Muscle of leg (tissue), 16 donors: ENCODE results near the gene KLF16. TPM values are rescaled to one million over a fixed set of nuclear protein-coding genes. Genes with fewer than 3 reads are reported as not detected.

Experiments used
- DNase-seq: peaks from one replicate; pipeline ENCODE4 v3.0.0; 2013
- H3K27ac ChIP-seq: one replicate; pipeline ENCODE4 v1.5.1; 2013; ENCODE audit warnings: mild to moderate bottlenecking, low read length, control low read depth
- H3K27me3 ChIP-seq: one replicate; pipeline ENCODE4 v1.6.1; 2013; ENCODE audit warnings: low read length; ENCODE audit not compliant: control insufficient read depth, insufficient read depth
- H3K36me3 ChIP-seq: one replicate; pipeline ENCODE4 v1.6.1; 2013; ENCODE audit warnings: low read length; ENCODE audit not compliant: control insufficient read depth, insufficient read depth
- H3K4me1 ChIP-seq: one replicate; pipeline ENCODE4 v1.6.1; 2013; ENCODE audit warnings: low read length; ENCODE audit not compliant: control insufficient read depth, insufficient read depth
- H3K4me3 ChIP-seq: one replicate; pipeline ENCODE4 v1.5.1; 2013; ENCODE audit warnings: low read length, control low read depth
- H3K9me3 ChIP-seq: replicated peaks from 2 replicates; pipeline ENCODE4 v1.6.1; 2013; ENCODE audit warnings: low read depth, low read length; ENCODE audit not compliant: control insufficient read depth
- WGBS: methylation state at CpG from one replicate; pipeline ENCODE4 v1.1.5; 2013; ENCODE audit warnings: missing lambda C conversion rate; ENCODE audit not compliant: insufficient coverage; 5-methylcytosine and 5-hydroxymethylcytosine counted together
- long read RNA-seq, 11 donors: transcript quantifications; one replicate each; lab custom pipeline, GENCODE V29; 2026
- polyA plus RNA-seq, 8 donors: library from polyadenylated mRNA; unstranded; fragments of 120-200 nt; gene quantifications; one replicate each; pipeline versions ENCODE4 v1.2.1 to v1.2.3, GENCODE V29; 2013; ENCODE audit warnings: inconsistent platforms in 1 of 8, low replicate concordance in 1 of 8; ENCODE audit not compliant: insufficient read length in 8 of 8, insufficient read depth in 1 of 8
- total RNA-seq: library from RNA; stranded (reverse); fragments of 120-200 nt; gene quantifications from one replicate; pipeline ENCODE4 v1.2.4, GENCODE V29; 2013

Gene KLF16
- total RNA-seq (4.1 TPM), polyA plus RNA-seq (10 to 100 TPM in 7 of 8 donors, 1 to 10 TPM in 1; 9.9 to 15.0 (median 12.7) TPM)
- long read RNA-seq, donor 1, partial matches to known transcripts: 0 of 2 reads
- long read RNA-seq, donor 1, other reads (novel, unspliced or antisense): 0 of 2 reads
- long read RNA-seq, donor 2: 0 reads
- long read RNA-seq, donor 3, transcript KLF16-201 (2 exons, 2,890 nt): major isoform, 7 of 7 reads
- long read RNA-seq, donor 3, partial matches to known transcripts: 0 of 7 reads
- long read RNA-seq, donor 3, other reads (novel, unspliced or antisense): 0 of 7 reads
- long read RNA-seq, donor 4, transcript KLF16-201 (2 exons, 2,890 nt): major isoform, 5 of 5 reads
- long read RNA-seq, donor 4, partial matches to known transcripts: 0 of 5 reads
- long read RNA-seq, donor 4, other reads (novel, unspliced or antisense): 0 of 5 reads
- long read RNA-seq, donor 5, transcript KLF16-201 (2 exons, 2,890 nt): major isoform, 13 of 13 reads
- long read RNA-seq, donor 5, partial matches to known transcripts: 0 of 13 reads
- long read RNA-seq, donor 5, other reads (novel, unspliced or antisense): 0 of 13 reads
- long read RNA-seq, donor 6, transcript KLF16-201 (2 exons, 2,890 nt): major isoform, 9 of 9 reads
- long read RNA-seq, donor 6, partial matches to known transcripts: 0 of 9 reads
- long read RNA-seq, donor 6, other reads (novel, unspliced or antisense): 0 of 9 reads
- long read RNA-seq, donor 7, transcript KLF16-201 (2 exons, 2,890 nt): major isoform, 6 of 17 reads
- long read RNA-seq, donor 7, partial matches to known transcripts: 11 of 17 reads
- long read RNA-seq, donor 7, other reads (novel, unspliced or antisense): 0 of 17 reads
- long read RNA-seq, donor 8, partial matches to known transcripts: 0 of 2 reads
- long read RNA-seq, donor 8, other reads (novel, unspliced or antisense): 0 of 2 reads
- long read RNA-seq, donor 9, transcript KLF16-201 (2 exons, 2,890 nt): major isoform, 9 of 9 reads
- long read RNA-seq, donor 9, partial matches to known transcripts: 0 of 9 reads
- long read RNA-seq, donor 9, other reads (novel, unspliced or antisense): 0 of 9 reads
- long read RNA-seq, donor 10, transcript KLF16-201 (2 exons, 2,890 nt): major isoform, 5 of 13 reads
- long read RNA-seq, donor 10, partial matches to known transcripts: 8 of 13 reads
- long read RNA-seq, donor 10, other reads (novel, unspliced or antisense): 0 of 13 reads
- long read RNA-seq, donor 11, partial matches to known transcripts: 9 of 13 reads
- long read RNA-seq, donor 11, other reads (novel, unspliced or antisense): 0 of 13 reads

DNA sequence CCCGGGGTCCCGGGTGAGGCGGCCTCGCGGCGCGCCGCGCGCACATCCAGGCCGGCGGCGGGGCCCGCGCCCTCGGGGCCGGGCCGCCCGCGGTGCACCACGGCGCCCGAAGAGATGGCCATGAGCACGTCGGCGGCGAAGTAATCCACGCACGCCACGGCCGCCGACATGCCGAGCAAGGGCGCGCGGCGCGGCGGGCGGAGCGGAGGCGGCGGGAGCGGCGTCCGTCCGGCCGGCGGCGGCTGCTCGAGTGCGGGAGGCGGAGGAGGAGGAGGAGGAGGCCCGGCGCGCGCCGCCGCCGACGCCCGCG is at the start of gene KLF16:
Gene KLF16 (minus strand): TSS at position 252 of the 310 bp plus-strand sequence. CDS start 82 bp downstream, at position 170.
- H3K4me1 ChIP-seq: peaks cover 45% of the 10 kb centered on the region
- peak within 1 kb of the TSS; percentile 97 for H3K27ac ChIP-seq
- H3K9me3 ChIP-seq: no peaks in the 10 kb centered on the region
- H3K4me3 ChIP-seq: peak within 1 kb of the TSS; percentile 89
- no peak for DNase-seq
- whole genome bisulfite sequencing: under 1% methylated on average over 63 of the region's 63 CpGs
- H3K36me3 ChIP-seq: no peaks in the 10 kb centered on the region
- no peaks in the 10 kb centered on the region for H3K27me3 ChIP-seq

DNA sequence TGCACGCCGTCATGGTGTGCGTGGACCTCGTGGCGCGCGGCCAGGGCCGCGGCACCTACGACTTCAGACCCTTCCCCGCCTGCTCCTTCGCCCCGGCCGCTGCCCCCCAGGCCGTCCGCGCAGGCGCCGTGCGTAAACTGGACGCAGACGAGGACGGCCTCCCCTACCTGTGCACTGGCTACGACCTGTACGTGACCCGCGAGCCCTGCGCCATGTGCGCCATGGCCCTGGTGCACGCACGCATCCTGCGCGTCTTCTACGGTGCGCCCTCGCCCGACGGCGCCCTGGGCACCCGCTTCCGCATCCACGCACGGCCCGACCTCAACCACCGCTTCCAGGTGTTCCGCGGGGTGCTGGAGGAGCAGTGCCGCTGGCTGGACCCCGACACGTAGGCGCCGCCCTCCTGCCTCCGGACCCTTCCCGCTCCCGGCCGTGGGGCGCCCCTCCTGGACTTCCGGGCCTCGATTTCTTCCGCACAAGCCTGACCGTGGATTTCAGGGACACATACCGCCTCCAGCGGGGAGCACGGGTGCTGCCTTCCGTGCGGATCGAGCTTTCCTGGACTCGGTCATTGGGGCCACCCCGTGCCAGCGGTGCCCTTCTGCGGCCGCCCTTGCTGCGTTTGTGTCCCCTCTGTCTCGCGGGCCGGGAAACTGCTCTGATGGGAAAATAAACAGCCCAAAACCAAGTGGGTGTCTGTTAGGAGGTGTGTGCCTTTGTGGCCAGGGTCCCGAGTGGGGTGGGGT is 49.6 kb upstream of the KLF16 start:
- Histone ChIP-seq H3K4me3 (no peak overlapping the region), H3K27me3 (no peaks in the 10 kb centered on the region), H3K4me1 (peaks cover 9% of the 10 kb centered on the region), H3K27ac (no peak overlapping the region), H3K36me3 (peaks cover 28% of the 10 kb centered on the region), H3K9me3 (no peaks in the 10 kb centered on the region)
- no peak for DNase-seq
- WGBS: 97% methylated on average over 76 of the region's 77 CpGs

DNA sequence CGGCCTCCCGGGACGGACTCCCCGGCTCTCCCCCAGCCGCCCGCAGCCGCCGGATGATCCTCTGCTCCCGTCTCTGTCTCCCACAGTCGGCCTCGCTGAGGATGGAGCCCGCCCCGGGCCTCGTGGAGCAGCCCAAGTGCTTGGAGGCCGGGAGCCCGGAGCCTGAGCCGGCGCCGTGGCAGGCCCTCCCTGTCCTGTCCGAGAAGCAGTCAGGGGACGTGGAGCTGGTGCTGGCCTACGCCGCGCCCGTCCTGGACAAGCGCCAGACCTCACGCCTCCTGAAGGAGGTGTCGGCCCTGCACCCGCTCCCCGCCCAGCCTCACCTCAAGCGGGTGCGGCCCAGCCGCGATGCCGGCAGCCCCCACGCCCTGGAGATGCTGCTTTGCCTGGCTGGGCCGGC is 48.6 kb upstream of the KLF16 start:
- no peak for DNase-seq
- WGBS: 94% methylated on average over 37 of the region's 37 CpGs
- Histone ChIP-seq H3K4me1 (peaks cover 16% of the 10 kb centered on the region), H3K36me3 (peaks cover 21% of the 10 kb centered on the region), H3K27me3 (no peaks in the 10 kb centered on the region), H3K4me3 (no peak overlapping the region), H3K27ac (no peak overlapping the region), H3K9me3 (no peaks in the 10 kb centered on the region)

DNA sequence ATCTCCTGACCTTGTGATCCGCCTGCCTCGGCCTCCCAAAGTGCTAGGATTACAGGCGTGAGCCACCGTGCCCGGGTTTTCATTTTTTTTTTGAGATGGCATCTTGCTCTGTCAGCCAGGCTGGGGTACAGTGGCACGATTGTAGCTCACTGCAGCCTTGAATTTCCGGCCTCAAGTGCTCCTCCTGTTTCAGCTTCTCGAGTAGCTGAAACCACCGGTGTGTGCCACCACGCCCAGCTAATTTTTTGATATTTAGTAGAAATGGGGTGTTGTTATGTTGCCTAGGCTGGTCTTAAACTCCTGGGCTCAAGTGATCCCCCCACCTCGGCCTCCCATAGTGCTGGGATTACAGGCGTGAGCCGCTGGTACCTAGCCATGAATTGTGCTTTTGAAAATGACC is 47.7 kb upstream of the KLF16 start:
- DNase-seq: no peak
- WGBS: 93% methylated on average over 10 of the region's 13 CpGs
- no peaks in the 10 kb centered on the region for H3K27me3 ChIP-seq
- no peaks in the 10 kb centered on the region for H3K9me3 ChIP-seq
- H3K4me3 ChIP-seq: no peak overlapping the region
- H3K36me3 ChIP-seq: peaks cover 21% of the 10 kb centered on the region
- peaks cover 16% of the 10 kb centered on the region for H3K4me1 ChIP-seq
- H3K27ac ChIP-seq: no peak overlapping the region

DNA sequence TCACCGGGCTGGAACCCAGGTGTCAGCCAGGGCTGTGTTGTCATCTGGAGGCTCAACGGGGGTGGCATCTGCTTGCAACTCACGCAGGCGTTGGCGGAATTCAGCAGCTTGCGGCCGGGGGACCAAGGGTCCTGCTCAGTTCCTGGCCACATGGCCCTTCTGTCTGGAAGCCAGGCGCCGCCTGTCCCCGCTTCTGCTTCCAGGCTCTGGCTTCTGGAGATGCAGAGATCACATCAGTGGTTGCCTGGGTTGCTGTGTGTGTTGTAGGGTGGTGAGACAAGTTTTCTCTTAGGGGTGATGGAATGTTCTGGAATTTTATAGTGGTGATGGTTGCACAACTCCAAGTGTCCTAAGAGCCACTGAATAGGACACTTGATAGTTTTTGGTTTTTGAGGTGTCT is 46.8 kb upstream of the KLF16 start:
- no peak overlapping the region for H3K27ac ChIP-seq
- no peak for DNase-seq
- H3K4me1 ChIP-seq: peaks cover 20% of the 10 kb centered on the region
- H3K27me3 ChIP-seq: no peaks in the 10 kb centered on the region
- H3K4me3 ChIP-seq: no peak overlapping the region
- H3K36me3 ChIP-seq: peaks cover 19% of the 10 kb centered on the region
- no peaks in the 10 kb centered on the region for H3K9me3 ChIP-seq
- 91% methylated on average over 6 of the region's 10 CpGs for WGBS

DNA sequence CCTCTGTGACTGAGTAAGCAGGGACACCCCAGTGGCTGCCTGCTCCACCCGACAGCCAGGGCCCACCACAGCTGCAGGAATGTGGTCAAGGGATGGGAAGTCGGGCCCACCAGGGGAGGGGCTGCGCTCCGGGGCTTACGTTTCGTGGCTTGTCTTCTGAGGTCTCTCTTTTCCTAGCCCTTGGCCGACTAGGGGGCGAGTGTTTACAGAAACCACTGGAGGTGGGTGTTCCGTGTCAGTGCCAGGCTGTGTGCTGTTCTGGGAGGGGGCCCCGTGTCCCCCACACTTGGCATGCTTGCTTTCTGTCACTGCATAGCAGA is 46.3 kb upstream of the KLF16 start:
- H3K27me3 ChIP-seq: no peaks in the 10 kb centered on the region
- WGBS: 39% methylated on average over 6 of the region's 10 CpGs
- no peak for DNase-seq
- no peak overlapping the region for H3K4me3 ChIP-seq
- no peak overlapping the region for H3K27ac ChIP-seq
- peaks cover 22% of the 10 kb centered on the region for H3K4me1 ChIP-seq
- H3K9me3 ChIP-seq: no peaks in the 10 kb centered on the region
- peaks cover 15% of the 10 kb centered on the region for H3K36me3 ChIP-seq

DNA sequence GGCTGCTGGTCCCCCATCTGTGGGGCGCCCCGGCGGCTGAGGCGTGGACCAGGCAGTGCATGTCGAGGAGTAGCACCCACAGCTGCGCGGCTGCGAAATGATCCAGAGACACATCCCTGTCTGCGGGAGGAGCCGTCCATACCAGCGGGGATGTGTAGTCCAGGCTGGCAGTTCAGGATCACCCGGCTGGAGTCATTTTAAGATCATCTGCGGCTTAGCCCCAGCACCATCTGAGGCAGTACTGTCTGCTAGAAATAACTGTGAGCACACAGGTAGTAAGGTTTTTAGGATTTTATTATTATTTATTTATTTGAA is 44.9 kb upstream of the KLF16 start:
- Histone ChIP-seq H3K4me3 (no peak overlapping the region), H3K9me3 (no peaks in the 10 kb centered on the region), H3K27ac (no peak overlapping the region), H3K4me1 (peaks cover 25% of the 10 kb centered on the region), H3K27me3 (no peaks in the 10 kb centered on the region), H3K36me3 (peaks cover 8% of the 10 kb centered on the region)
- DNase-seq: no peak
- WGBS: 89% methylated on average over 12 of the region's 13 CpGs

DNA sequence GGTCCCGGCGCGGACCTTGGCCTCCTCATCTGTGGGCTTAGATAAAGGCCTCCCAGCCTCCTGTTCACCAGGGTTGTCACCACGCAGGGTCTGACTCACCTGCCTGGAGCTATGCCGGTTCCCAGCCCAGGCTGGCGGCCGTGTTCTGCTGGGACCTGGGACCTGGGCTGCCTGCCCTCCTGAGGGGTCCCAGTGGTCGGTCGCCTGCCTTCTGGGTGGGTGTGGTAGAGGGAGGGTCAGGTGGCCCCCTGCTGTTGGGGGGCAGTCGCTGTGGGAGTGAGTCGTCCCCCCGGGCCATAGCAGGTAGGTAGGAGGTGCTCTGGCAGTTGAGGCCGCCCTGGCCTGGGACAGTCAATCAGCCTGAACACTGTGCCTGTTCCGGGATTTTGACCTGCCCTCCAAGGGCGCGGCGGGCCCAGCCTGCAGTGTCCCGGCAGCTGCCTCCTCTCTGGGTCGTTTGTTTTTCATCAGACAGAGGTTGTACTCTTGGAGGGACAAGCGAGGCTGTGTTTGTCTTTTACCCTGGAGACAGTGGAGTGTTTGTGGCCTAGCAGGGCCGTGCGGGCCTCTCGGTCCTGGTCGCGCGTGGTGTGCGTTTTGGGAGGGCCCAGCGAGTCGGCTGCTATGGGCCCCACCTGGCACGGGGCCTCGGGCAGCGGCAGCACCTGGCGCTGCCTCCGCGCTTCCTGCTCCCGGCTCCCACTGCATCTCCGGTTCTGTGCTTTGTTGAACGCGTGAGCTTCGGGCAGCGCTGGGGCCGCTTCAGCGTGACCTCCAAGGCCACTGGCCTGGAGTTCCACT is 44.4 kb upstream of the KLF16 start:
- Histone ChIP-seq H3K27me3 (no peaks in the 10 kb centered on the region), H3K9me3 (no peaks in the 10 kb centered on the region), H3K36me3 (peaks cover 3% of the 10 kb centered on the region), H3K27ac (peak overlapping the region; percentile 13), H3K4me1 (peaks cover 25% of the 10 kb centered on the region), H3K4me3 (no peak overlapping the region)
- no peak for DNase-seq
- WGBS: 79% methylated on average over 36 of the region's 43 CpGs

DNA sequence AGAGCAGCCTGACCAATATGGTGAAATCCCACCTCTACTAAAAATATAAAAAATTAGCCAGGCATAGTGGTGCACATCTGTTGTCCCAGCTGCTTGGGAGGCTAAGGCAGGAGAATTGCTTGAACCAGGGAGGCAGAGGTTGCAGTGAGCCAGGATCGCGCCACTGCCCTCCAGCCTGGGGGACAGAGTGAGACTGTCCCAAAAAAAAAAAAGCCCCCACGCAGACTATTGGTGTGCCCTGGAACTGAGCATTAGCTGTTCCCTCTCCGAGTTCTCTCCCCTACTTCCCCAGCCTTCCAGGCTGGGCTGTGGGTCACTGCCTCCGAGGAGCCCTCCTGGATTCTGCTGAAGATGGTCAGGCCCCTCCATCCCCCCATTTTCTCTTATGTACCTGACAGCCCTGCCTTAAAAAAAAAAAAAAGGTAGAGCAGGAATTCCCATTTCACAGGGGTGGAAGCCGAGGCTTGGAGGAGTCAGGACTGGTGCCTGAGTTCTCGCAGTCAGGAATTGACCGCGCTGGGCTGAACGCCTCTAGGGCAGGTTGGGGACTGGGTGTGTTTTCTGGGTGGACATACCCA is 43.7 kb upstream of the KLF16 start:
- no peak for DNase-seq
- Histone ChIP-seq H3K9me3 (no peaks in the 10 kb centered on the region), H3K27ac (no peak overlapping the region), H3K4me3 (no peak overlapping the region), H3K27me3 (no peaks in the 10 kb centered on the region), H3K4me1 (peaks cover 25% of the 10 kb centered on the region), H3K36me3 (peaks cover 3% of the 10 kb centered on the region)
- WGBS: 88% methylated on average over 8 of the region's 10 CpGs
